ENCODE measurements around the gene TMEM200A. TPM values are rescaled to one million over a fixed set of nuclear protein-coding genes. Genes with fewer than 3 reads are reported as not detected.
A peak's percentile ranks its signal among the peaks of the same experiment; 100 is the strongest.

TMEM200A gene
- total RNA-seq, 1 experiment from 2014 or later: 0.13 TPM

GRCh38 chr6:130435181-130435580, 69.4 kb downstream of the TMEM200A start:
- Histone ChIP-seq H3K9me3 (no peaks in the 10 kb centered on the region), H3K27me3 (no peaks in the 10 kb centered on the region; the same call in 1 of the 2 replicates), H3K36me3 (no peaks in the 10 kb centered on the region), H3K4me3 (no peak overlapping the region)
- no peak for DNase-seq

GRCh38 chr6:130437961-130438360, 72.1 kb downstream of the TMEM200A start:
- no peak overlapping the region for H3K4me3 ChIP-seq
- H3K27me3 ChIP-seq: no peaks in the 10 kb centered on the region; the same call in 1 of the 2 replicates
- no peaks in the 10 kb centered on the region for H3K36me3 ChIP-seq
- DNase-seq: no peak
- H3K9me3 ChIP-seq: no peaks in the 10 kb centered on the region

GRCh38 chr6:130447374-130447773, 81.6 kb downstream of the TMEM200A start:
- no peak overlapping the region for H3K4me3 ChIP-seq
- H3K27me3 ChIP-seq: no peaks in the 10 kb centered on the region
- no peaks in the 10 kb centered on the region for H3K36me3 ChIP-seq
- H3K9me3 ChIP-seq: no peaks in the 10 kb centered on the region
- DNase-seq: no peak

GRCh38 chr6:130452336-130452735, 86.5 kb downstream of the TMEM200A start:
- DNase-seq: no peak
- no peaks in the 10 kb centered on the region for H3K36me3 ChIP-seq
- H3K9me3 ChIP-seq: no peaks in the 10 kb centered on the region
- no peak overlapping the region for H3K4me3 ChIP-seq
- no peaks in the 10 kb centered on the region for H3K27me3 ChIP-seq

- Histone ChIP-seq H3K9me3 (no peaks in the 10 kb centered on the region), H3K27me3 (no peaks in the 10 kb centered on the region), H3K36me3 (no peaks in the 10 kb centered on the region), H3K4me3 (no peak overlapping the region)
- DNase-seq: no peak
Measured at GRCh38 chr6:130453230-130453629, 87.4 kb downstream of the TMEM200A start.

- DNase-seq: no peak
- no peak overlapping the region for H3K4me3 ChIP-seq
- H3K27me3 ChIP-seq: no peaks in the 10 kb centered on the region
- no peaks in the 10 kb centered on the region for H3K9me3 ChIP-seq
- no peaks in the 10 kb centered on the region for H3K36me3 ChIP-seq
Measured at GRCh38 chr6:130457605-130458004, 91.8 kb downstream of the TMEM200A start.

GRCh38 chr6:130459316-130459715, 93.5 kb downstream of the TMEM200A start:
- DNase-seq: no peak
- H3K27me3 ChIP-seq: no peaks in the 10 kb centered on the region
- no peaks in the 10 kb centered on the region for H3K9me3 ChIP-seq
- no peak overlapping the region for H3K4me3 ChIP-seq
- H3K36me3 ChIP-seq: no peaks in the 10 kb centered on the region

- no peaks in the 10 kb centered on the region for H3K27me3 ChIP-seq
- no peaks in the 10 kb centered on the region for H3K9me3 ChIP-seq
- H3K36me3 ChIP-seq: no peaks in the 10 kb centered on the region
- no peak overlapping the region for H3K4me3 ChIP-seq
- no peak for DNase-seq
Measured at GRCh38 chr6:130460934-130461333, 95.1 kb downstream of the TMEM200A start.

GRCh38 chr6:130466052-130466747, 100.4 kb downstream of the TMEM200A start:
- Histone ChIP-seq H3K4me3 (no peak overlapping the region), H3K27me3 (no peaks in the 10 kb centered on the region), H3K36me3 (no peaks in the 10 kb centered on the region), H3K9me3 (no peaks in the 10 kb centered on the region)
- DNase-seq: no peak

GRCh38 chr6:130466748-130467061, 100.9 kb downstream of the TMEM200A start:
- Histone ChIP-seq H3K27me3 (no peaks in the 10 kb centered on the region), H3K36me3 (no peaks in the 10 kb centered on the region), H3K9me3 (no peaks in the 10 kb centered on the region), H3K4me3 (no peak overlapping the region)
- no peak for DNase-seq

- Histone ChIP-seq H3K9me3 (no peaks in the 10 kb centered on the region), H3K4me3 (no peak overlapping the region), H3K36me3 (no peaks in the 10 kb centered on the region), H3K27me3 (no peaks in the 10 kb centered on the region)
- no peak for DNase-seq
Measured at GRCh38 chr6:130467146-130468050, 101.6 kb downstream of the TMEM200A start.

GRCh38 chr6:130470766-130471165, 104.9 kb downstream of the TMEM200A start:
- Histone ChIP-seq H3K36me3 (no peaks in the 10 kb centered on the region), H3K4me3 (no peak overlapping the region), H3K9me3 (no peaks in the 10 kb centered on the region), H3K27me3 (no peaks in the 10 kb centered on the region)
- DNase-seq: no peak

- H3K4me3 ChIP-seq: no peak overlapping the region
- H3K9me3 ChIP-seq: no peaks in the 10 kb centered on the region
- H3K36me3 ChIP-seq: no peaks in the 10 kb centered on the region
- no peaks in the 10 kb centered on the region for H3K27me3 ChIP-seq
- peak; percentile 63 for DNase-seq
Measured at GRCh38 chr6:130473886-130474285, 108.1 kb downstream of the TMEM200A start.

- DNase-seq: no peak
- no peaks in the 10 kb centered on the region for H3K27me3 ChIP-seq
- no peaks in the 10 kb centered on the region for H3K9me3 ChIP-seq
- H3K4me3 ChIP-seq: no peak overlapping the region
- H3K36me3 ChIP-seq: no peaks in the 10 kb centered on the region
Measured at GRCh38 chr6:130482645-130483390, 117.0 kb downstream of the TMEM200A start.

GRCh38 chr6:130485870-130486269, 120.1 kb downstream of the TMEM200A start:
- Histone ChIP-seq H3K9me3 (no peaks in the 10 kb centered on the region), H3K36me3 (no peaks in the 10 kb centered on the region), H3K27me3 (no peaks in the 10 kb centered on the region), H3K4me3 (no peak overlapping the region)
- no peak for DNase-seq

GRCh38 chr6:130486417-130486816, 120.6 kb downstream of the TMEM200A start:
- Histone ChIP-seq H3K9me3 (no peaks in the 10 kb centered on the region), H3K27me3 (no peaks in the 10 kb centered on the region), H3K36me3 (no peaks in the 10 kb centered on the region), H3K4me3 (no peak overlapping the region)
- DNase-seq: no peak

GRCh38 chr6:130489514-130489913, 123.7 kb downstream of the TMEM200A start:
- H3K4me3 ChIP-seq: no peak overlapping the region
- DNase-seq: no peak
- no peaks in the 10 kb centered on the region for H3K36me3 ChIP-seq
- no peaks in the 10 kb centered on the region for H3K9me3 ChIP-seq
- H3K27me3 ChIP-seq: no peaks in the 10 kb centered on the region
